ENCODE results near the gene CORO1C. TPM values are rescaled to one million over a fixed set of nuclear protein-coding genes. Genes with fewer than 3 reads are reported as not detected.

Gene CORO1C
- polyA plus RNA-seq, 1 of the 3 experiments (the other 2 are of a cell fraction) = 150 TPM

- CTCF ChIA-PET = interaction anchor here (19.2 kb wide), 1 partner anchor 57 kb away, joined by 503 read pairs; the partner anchor contains the start of genes ISCU and SART3
- H3K9ac ChIP-seq = no peak overlapping the region
- POLR2A ChIA-PET = no interaction called here
- peaks cover 3 to 8% of the 10 kb centered on the region in 2 experiments; a peak in 3 of 4 replicates for H3K4me1 ChIP-seq (ENCODE audit: control insufficient read depth in 1 of 2, insufficient read depth in 2 of 2, low read depth in 1 of 2, low read length in 1 of 2)
- H2AFZ ChIP-seq (ENCODE audit: low read depth) = no peak overlapping the region
- H3K9me2 ChIP-seq = no peaks in the 10 kb centered on the region
- no peaks in the 10 kb centered on the region for H3K9me3 ChIP-seq
- no peak overlapping the region for H3K4me3 ChIP-seq (ENCODE audit: low read depth in 2 of 2, low read length in 1 of 2)
- no peaks in the 10 kb centered on the region for H4K20me1 ChIP-seq (ENCODE audit: insufficient read depth)
- TF ChIP-seq, protein P1, sequence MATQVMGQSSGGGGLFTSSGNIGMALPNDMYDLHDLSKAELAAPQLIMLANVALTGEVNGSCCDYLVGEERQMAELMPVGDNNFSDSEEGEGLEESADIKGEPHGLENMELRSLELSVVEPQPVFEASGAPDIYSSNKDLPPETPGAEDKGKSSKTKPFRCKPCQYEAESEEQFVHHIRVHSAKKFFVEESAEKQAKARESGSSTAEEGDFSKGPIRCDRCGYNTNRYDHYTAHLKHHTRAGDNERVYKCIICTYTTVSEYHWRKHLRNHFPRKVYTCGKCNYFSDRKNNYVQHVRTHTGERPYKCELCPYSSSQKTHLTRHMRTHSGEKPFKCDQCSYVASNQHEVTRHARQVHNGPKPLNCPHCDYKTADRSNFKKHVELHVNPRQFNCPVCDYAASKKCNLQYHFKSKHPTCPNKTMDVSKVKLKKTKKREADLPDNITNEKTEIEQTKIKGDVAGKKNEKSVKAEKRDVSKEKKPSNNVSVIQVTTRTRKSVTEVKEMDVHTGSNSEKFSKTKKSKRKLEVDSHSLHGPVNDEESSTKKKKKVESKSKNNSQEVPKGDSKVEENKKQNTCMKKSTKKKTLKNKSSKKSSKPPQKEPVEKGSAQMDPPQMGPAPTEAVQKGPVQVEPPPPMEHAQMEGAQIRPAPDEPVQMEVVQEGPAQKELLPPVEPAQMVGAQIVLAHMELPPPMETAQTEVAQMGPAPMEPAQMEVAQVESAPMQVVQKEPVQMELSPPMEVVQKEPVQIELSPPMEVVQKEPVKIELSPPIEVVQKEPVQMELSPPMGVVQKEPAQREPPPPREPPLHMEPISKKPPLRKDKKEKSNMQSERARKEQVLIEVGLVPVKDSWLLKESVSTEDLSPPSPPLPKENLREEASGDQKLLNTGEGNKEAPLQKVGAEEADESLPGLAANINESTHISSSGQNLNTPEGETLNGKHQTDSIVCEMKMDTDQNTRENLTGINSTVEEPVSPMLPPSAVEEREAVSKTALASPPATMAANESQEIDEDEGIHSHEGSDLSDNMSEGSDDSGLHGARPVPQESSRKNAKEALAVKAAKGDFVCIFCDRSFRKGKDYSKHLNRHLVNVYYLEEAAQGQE (IDR thresholded peaks at IDR 0.05; ENCODE audit: low read depth, low read length) = no peak
- TF ChIP-seq GATA2 (CRISPR knock-in tag; IDR thresholded peaks at IDR 0.05) (no peak), FOSL2 (IDR thresholded peaks at IDR 0.05; ENCODE audit: borderline replicate concordance, low read depth) (no peak), MXI1 (IDR thresholded peaks at IDR 0.05; ENCODE audit: low read depth, low read length) (no peak), JUND (IDR thresholded peaks at IDR 0.05) (no peak), TAF1 (IDR thresholded peaks at IDR 0.05; ENCODE audit: borderline replicate concordance, low read depth, low read length) (no peak), FOXJ3 (CRISPR knock-in tag; IDR thresholded peaks at IDR 0.05) (no peak), SIN3A (IDR thresholded peaks at IDR 0.05; ENCODE audit: borderline replicate concordance, low read depth, low read length) (no peak), SMC3 (IDR thresholded peaks at IDR 0.05; ENCODE audit: low read depth, low read length) (no peak), FOXM1 (IDR thresholded peaks at IDR 0.05; ENCODE audit: low read depth) (no peak), NFIC (IDR thresholded peaks at IDR 0.05; ENCODE audit: borderline replicate concordance) (no peak), POLR2AphosphoS5 (IDR thresholded peaks at IDR 0.05; ENCODE audit: low read depth, low read length) (no peak)
- TF ChIP-seq, protein P2, sequence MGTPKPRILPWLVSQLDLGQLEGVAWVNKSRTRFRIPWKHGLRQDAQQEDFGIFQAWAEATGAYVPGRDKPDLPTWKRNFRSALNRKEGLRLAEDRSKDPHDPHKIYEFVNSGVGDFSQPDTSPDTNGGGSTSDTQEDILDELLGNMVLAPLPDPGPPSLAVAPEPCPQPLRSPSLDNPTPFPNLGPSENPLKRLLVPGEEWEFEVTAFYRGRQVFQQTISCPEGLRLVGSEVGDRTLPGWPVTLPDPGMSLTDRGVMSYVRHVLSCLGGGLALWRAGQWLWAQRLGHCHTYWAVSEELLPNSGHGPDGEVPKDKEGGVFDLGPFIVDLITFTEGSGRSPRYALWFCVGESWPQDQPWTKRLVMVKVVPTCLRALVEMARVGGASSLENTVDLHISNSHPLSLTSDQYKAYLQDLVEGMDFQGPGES (IDR thresholded peaks at IDR 0.05; ENCODE audit: low read depth, low read length) = no peak
- no peak overlapping the region for H3K4me2 ChIP-seq
- no peak for DNase-seq
- peaks cover 4% of the 10 kb centered on the region for H3F3A ChIP-seq (replicated peaks; ENCODE audit: insufficient read depth)
- H3K36me3 ChIP-seq (replicated peaks in 1 of 2; ENCODE audit: control insufficient read depth in 1 of 2, insufficient read depth in 2 of 2, low read length in 1 of 2) = no peaks in the 10 kb centered on the region
- H3K27me3 ChIP-seq (ENCODE audit: insufficient read depth) = no peaks in the 10 kb centered on the region
- no peak overlapping the region for H3K27ac ChIP-seq (ENCODE audit: low read depth in 2 of 2, low read length in 1 of 2)
- WGBS (ENCODE audit: low lambda C conversion rate) = 83% methylated on average over 1 of the region's 8 CpGs
- no peaks in the 10 kb centered on the region for H3K79me2 ChIP-seq (ENCODE audit: insufficient read depth)
Observed at GRCh38 chr12:108623577-108623976, 107.7 kb downstream of the CORO1C start.
